Measurements from ENCODE around the gene SLC35A3. TPM values are rescaled to one million over a fixed set of nuclear protein-coding genes. Genes with fewer than 3 reads are reported as not detected.

Gene SLC35A3
- total RNA-seq, 1 experiment from 2014 or later, result 21.6 TPM

DNA sequence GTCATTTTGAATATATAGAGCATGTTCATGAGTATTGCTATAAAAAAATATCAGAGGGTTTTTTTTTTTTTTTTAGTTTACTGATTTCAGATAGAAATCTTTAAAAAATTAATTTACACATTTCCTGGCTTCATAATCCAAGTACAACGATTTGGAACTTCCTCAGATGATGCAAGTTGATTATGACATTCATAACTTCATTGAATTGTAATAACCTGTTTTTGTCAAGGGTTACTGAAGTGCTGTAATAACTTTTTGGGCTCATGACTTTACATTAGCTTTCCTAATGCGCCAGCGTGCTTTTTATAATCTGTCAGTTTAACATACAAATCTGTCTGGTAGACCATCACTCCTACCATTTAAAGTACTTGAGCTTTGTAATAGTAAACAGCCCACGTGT lies 81.6 kb downstream of the SLC35A3 start:
- Histone ChIP-seq H3K79me2 (ENCODE audit: insufficient read depth, low read length) (peaks cover 98% of the 10 kb centered on the region), H3K4me2 (ENCODE audit: low read length) (no peak overlapping the region), H2AFZ (ENCODE audit: low read depth, low read length, poor library complexity, severe bottlenecking) (no peak overlapping the region), H3K9me2 (ENCODE audit: insufficient read depth) (no peaks in the 10 kb centered on the region), H3K27me3 (ENCODE audit: insufficient read depth, low read length) (no peaks in the 10 kb centered on the region), H3K4me3 (replicated peaks in 1 of 2; ENCODE audit: low read depth in 1 of 2, low read length in 2 of 2) (no peak overlapping the region), H3K9me3 (ENCODE audit: control insufficient read depth in 1 of 2, insufficient read depth in 1 of 2, low read depth in 1 of 2, low read length in 2 of 2) (no peaks in the 10 kb centered on the region), H4K20me1 (ENCODE audit: insufficient read depth) (peaks cover 7% of the 10 kb centered on the region; the same call in 1 of the 2 replicates), H3K4me1 (ENCODE audit: control insufficient read depth in 1 of 2, insufficient read depth in 2 of 2, low read length in 2 of 2) (peaks cover 0 to 19% of the 10 kb centered on the region in 2 experiments), H3K9ac (ENCODE audit: low read length) (no peak overlapping the region), H3K27ac (ENCODE audit: low read depth, low read length) (no peak overlapping the region), H3K36me3 (ENCODE audit: control insufficient read depth in 1 of 2, insufficient read depth in 2 of 2, low read length in 2 of 2) (no peaks in the 10 kb centered on the region)
- no peak for DNase-seq (ENCODE audit: low read depth, low spot score)
- intact Hi-C loops (cut with micrococcal nuclease), result no loop called here
- TF ChIP-seq ATF3 (IDR thresholded peaks at IDR 0.05) (no peak), CBX3 (IDR thresholded peaks at IDR 0.05; ENCODE audit: low read depth) (no peak), POLR2AphosphoS5 (IDR thresholded peaks at IDR 0.05; ENCODE audit: low read depth, low read length) (no peak)
- ChIA-PET CTCF (no interaction called here), RAD21 (ENCODE audit: low non-redundant PET in 1 of 2, low total read pairs in 2 of 2, uncharacterized antibody in 2 of 2, unreplicated experiment in 2 of 2) (no interaction called here), POLR2A (no interaction called here)
- no TSS peak for BruUV-seq (replicated peaks)
- ATAC-seq, result no peak

GRCh38 chr1:100051893-100052292 lies 82.1 kb downstream of the SLC35A3 start:
- ChIA-PET CTCF (no interaction called here), POLR2A (no interaction called here), RAD21 (ENCODE audit: low non-redundant PET in 1 of 2, low total read pairs in 2 of 2, uncharacterized antibody in 2 of 2, unreplicated experiment in 2 of 2) (no interaction called here)
- H3K36me3 ChIP-seq (ENCODE audit: control insufficient read depth in 1 of 2, insufficient read depth in 2 of 2, low read length in 2 of 2), result no peaks in the 10 kb centered on the region
- peaks cover 0 to 14% of the 10 kb centered on the region in 2 experiments; a peak in 3 of 4 replicates for H3K4me1 ChIP-seq (ENCODE audit: control insufficient read depth in 1 of 2, insufficient read depth in 2 of 2, low read length in 2 of 2)
- no TSS peak for BruUV-seq (replicated peaks)
- H3K9me2 ChIP-seq (ENCODE audit: insufficient read depth), result no peaks in the 10 kb centered on the region
- H3K9me3 ChIP-seq (ENCODE audit: control insufficient read depth in 1 of 2, insufficient read depth in 1 of 2, low read depth in 1 of 2, low read length in 2 of 2), result no peaks in the 10 kb centered on the region
- intact Hi-C loops (cut with micrococcal nuclease), result no loop called here
- ATAC-seq, result no peak
- H3K79me2 ChIP-seq (ENCODE audit: insufficient read depth, low read length), result peaks cover 98% of the 10 kb centered on the region
- H3K4me3 ChIP-seq (replicated peaks in 1 of 2; ENCODE audit: low read depth in 1 of 2, low read length in 2 of 2), result no peak overlapping the region
- TF ChIP-seq ATF3 (IDR thresholded peaks at IDR 0.05) (no peak), YY1 (IDR thresholded peaks at IDR 0.05; ENCODE audit: extremely low read depth, insufficient replicate concordance, low read depth, low read length) (no peak), SIN3A (IDR thresholded peaks at IDR 0.05; ENCODE audit: low read depth) (no peak), CEBPB (IDR thresholded peaks at IDR 0.05; ENCODE audit: low read depth) (no peak), POLR2AphosphoS5 (IDR thresholded peaks at IDR 0.05; ENCODE audit: low read depth, low read length) (no peak), EZH2phosphoT487 (IDR thresholded peaks at IDR 0.05; ENCODE audit: borderline replicate concordance) (no peak), REST (IDR thresholded peaks at IDR 0.05; ENCODE audit: low read depth) (no peak), EGR1 (IDR thresholded peaks at IDR 0.05; ENCODE audit: low read depth) (no peak), ZNF274 (IDR thresholded peaks at IDR 0.05; ENCODE audit: low read depth, low read length) (no peak), ZBTB33 (IDR thresholded peaks at IDR 0.05; ENCODE audit: extremely low read depth, insufficient replicate concordance, low read length) (no peak), TCF7L2 (IDR thresholded peaks at IDR 0.05; ENCODE audit: borderline replicate concordance, extremely low read depth, insufficient read depth, insufficient read length) (no peak)
- H3K9ac ChIP-seq (ENCODE audit: low read length), result no peak overlapping the region
- no peak for DNase-seq (ENCODE audit: low read depth, low spot score)
- H3K27ac ChIP-seq (ENCODE audit: low read depth, low read length), result no peak overlapping the region
- H3K27me3 ChIP-seq (ENCODE audit: insufficient read depth, low read length), result no peaks in the 10 kb centered on the region
- H3K4me2 ChIP-seq (ENCODE audit: low read length), result no peak overlapping the region
- peaks cover 2% of the 10 kb centered on the region; the same call in 1 of the 2 replicates for H4K20me1 ChIP-seq (ENCODE audit: insufficient read depth)
- no peak overlapping the region for H2AFZ ChIP-seq (ENCODE audit: low read depth, low read length, poor library complexity, severe bottlenecking)
